HG03097 (cell line): ENCODE measurements around the gene CREBRF.
A peak's percentile ranks its signal among the peaks of the same experiment; 100 is the strongest.
"Not testable (repeated sequence)": the region's sequence is repeated elsewhere in the genome, so short reads cannot be mapped to it uniquely, and the experiment has no call there.

Experiments
- ATAC-seq: cut with Tn5 transposase; IDR thresholded peaks from one replicate; pipeline ENCODE4 v1.9.1; 2021; ENCODE audit not compliant: unreplicated experiment, low FRiP score

The CREBRF gene

DNA sequence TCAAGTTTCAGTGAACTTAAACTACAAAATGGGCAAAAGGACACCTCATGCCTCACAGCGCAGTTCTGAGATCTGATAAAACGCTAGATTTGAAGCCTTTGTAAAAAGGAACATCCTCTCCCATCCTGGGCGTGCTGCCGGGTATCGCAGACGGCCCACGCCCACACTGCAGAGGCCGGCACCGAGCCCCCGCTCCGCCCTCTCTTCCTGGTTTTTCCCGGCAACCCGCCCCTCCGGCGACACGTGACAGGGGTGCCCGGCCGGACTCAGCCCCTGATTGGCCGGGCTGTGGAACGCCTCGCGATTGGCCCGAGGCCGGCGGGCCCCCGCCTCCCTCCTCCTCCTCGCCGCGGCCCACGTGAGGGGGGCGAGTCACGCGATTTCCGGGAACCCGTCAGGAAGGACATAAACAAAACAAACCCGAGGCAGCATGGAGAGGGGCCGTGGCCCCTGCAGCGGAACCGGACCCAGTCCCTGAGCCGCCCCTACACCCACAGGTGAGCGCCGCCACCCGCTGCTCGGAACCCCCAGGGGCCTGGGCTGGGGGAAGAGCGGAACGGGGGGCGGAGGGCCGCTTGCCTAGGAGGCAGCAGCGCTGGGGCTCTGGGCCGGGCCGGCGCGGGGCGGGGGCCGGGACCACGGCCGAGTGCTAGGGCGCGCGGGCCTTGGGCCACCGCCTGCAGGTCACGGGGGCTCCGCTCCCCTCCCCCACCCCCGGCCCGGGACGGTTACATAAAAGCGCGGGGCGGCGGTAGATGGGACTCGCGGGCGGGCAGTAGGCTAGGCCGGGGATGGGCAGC is at the start of gene CREBRF:
Gene CREBRF (plus strand): TSS at position 370 of the 800 bp plus-strand sequence. CDS start 24,424 bp downstream, outside the sequence.
- ATAC-seq, result peak; percentile 82

DNA sequence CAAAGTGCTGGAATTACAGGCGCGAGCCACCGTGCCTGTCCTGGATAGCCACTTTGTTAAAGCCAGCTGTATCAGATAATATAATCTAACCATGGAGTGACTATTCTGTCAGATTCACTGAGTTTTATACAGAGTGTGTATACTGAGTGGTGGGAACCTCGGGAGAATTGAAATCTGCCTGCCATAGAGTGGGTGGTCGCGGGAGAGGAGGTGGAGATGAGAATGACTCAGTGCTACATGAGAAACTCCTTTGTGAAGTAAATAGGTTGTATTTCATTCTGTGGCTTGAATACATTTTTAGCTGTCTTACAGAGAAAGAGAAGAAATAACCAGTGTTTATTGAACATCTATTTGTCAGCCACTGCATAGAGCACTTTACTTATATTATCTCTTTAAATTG is 46.1 kb upstream of the CREBRF start:
- no peak for ATAC-seq

DNA sequence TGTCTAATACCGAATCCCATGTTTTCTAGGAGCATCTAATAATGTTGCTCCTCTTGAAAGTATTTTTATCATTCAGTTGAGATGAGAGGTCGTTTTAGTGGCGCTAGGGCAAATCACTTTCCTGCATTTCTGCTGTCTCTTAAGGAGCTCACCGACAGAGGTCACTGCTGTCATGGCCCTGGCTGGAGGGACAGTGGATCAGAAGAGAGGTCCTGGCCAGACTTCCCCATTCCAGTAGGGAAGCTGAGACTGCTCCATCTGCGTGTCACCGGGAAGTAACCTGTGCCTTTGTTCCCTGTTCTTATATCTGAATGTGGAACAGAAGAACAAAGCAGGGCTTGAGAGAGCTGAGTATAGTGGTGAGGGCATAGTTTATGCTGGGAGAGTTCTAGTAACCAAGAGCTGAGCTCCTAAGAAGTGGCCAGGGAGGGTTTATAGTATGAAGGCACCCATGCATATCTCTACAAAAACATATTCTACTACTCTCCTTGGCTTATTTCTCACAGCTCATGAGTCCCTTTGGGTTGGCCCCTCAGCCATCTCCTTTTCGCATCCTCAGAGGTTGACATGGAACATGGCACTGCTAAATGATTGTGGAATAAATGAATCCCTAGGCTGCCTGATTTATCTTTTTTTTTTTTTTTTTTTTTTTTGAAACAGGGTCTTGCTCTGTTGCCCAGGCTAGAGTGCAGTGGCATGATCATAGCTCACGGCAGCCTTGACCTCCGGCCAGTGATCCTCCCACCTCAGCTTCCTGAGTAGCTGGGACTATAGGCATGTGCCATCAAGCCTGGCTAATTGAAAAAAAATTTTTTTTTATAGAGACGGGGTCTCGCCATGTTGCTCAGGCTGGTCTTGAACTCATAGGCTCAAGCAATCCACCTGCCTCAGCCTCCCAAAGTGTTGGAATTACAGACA is 45.3 kb upstream of the CREBRF start:
- no peak for ATAC-seq

DNA sequence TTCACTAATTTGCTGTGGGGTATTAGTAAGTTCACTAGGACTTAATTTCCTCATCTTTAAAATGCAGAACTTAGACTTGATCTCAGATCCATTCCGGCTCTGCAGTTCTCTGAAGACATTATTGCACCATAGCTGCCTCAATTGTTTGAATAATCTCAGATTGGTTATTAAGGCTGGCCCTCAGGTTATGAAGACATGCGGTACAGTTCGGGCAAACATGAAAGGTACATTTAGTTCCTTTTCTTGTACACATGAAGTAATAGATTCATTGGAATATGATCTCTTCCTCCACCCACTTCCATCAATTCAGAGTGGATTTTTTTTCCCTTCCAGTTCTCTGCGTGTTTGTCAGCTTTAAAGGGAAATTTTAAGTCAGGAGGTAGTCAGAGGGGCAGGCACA is 44.6 kb upstream of the CREBRF start:
- ATAC-seq, result no peak

DNA sequence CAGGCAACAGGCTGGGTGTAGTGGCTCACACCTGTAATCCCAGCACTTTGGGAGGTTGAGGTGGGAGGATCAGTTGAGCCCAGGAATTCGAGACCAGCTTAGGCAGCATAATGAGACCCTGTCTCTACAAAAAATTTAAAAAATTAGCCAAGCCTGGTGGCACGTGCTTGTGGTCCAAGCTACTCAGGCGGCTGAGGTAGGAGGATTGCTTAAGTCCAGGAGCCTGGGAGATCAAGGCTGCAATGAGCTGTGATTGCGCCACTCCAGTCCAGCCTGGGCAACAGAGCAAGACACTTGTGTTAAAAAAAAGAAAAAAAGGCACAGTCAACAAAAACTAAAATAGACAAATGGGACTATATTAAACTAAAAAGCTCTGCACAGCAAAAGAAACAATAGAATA is 43.3 kb upstream of the CREBRF start:
- ATAC-seq, result no peak

- no peak for ATAC-seq
Observed at GRCh38 chr5:173014671-173015070, 41.5 kb upstream of the CREBRF start.

GRCh38 chr5:173015192-173015591 is 41.0 kb upstream of the CREBRF start:
- no peak for ATAC-seq

- no peak for ATAC-seq
Observed at GRCh38 chr5:173015598-173016455, 40.3 kb upstream of the CREBRF start.

DNA sequence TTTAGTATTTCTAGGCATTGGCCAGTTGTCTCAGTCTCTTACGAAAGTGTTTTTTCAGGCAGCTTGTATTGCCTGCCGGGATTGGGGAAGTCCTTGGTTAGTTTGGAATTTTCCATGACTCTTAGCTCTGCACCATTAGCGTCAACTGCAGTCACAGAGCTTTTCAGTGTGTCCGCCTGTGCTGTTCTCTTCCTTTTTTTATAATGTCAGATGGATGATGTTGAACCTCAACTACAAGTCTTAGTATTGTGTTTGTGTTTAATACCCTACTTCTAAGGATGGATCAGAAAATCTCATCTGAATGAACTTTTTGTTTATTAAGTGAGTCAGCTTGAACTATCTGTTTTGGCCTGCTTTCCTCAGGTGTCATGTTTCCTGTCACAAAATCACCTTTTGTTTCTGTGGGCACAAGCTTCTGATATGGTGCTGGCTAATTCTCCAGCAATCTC is 39.5 kb upstream of the CREBRF start:
- ATAC-seq, result no peak

DNA sequence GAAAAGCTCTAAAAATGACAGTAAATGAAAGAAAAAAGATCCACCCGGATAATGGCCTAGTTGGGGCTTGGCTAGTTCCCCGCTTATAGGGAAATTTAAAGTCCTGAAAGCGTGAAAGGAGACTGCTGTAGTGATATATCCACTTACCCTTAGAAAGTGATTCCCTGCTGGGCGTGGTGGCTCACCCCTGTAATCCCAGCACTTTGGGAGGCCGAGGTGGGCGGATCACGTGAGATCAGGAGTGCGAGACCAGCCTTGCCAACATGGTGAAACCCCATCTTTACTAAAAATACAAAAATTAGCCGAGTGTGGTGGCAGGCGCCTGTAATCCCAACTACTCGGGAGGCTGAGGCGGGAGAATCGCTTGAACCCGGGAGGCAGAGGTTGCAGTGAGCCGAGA is 39.1 kb upstream of the CREBRF start:
- not testable (repeated sequence) for ATAC-seq

DNA sequence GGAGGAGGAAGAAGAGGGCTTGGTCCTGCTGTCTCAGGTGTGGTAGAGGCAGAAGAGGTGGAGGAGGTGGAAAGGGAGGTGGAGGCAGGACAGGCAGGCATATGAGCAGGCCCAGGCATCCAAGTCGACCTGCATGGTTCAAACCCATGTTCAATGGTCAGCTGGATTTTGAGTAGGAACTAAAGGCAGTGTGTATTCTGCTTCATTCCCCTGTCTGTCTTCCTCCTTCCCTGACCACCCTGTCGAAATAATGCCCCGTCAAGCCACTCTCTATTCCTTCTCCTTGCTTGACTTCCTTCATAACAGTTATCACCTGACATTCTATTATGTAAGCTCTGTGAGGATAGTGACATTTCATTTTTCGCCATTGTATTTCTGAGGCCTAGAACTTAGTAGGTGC is 37.8 kb upstream of the CREBRF start:
- ATAC-seq, result no peak

DNA sequence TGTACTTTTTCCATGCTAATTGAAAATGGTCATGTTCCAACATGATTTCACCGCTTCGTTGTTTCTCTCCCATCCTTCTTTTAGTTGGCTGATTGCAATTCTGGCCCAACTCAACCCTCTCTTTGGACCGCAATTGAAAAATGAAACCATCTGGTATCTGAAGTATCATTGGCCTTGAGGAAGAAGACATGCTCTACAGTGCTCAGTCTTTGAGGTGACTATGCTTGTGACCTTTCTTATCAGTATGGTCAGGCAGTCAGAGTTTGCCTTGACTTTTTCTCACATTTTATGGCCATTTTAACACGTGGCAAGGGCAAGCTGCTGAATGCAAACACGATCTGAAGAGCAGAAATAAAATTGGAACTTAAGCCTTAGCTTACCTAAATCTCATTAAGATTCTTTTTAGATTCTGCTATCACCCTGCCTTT is 36.0 kb upstream of the CREBRF start:
- ATAC-seq, result no peak

GRCh38 chr5:173020643-173021042 is 35.5 kb upstream of the CREBRF start:
- no peak for ATAC-seq

- ATAC-seq, result no peak
Observed at GRCh38 chr5:173025651-173026050, 30.5 kb upstream of the CREBRF start.

DNA sequence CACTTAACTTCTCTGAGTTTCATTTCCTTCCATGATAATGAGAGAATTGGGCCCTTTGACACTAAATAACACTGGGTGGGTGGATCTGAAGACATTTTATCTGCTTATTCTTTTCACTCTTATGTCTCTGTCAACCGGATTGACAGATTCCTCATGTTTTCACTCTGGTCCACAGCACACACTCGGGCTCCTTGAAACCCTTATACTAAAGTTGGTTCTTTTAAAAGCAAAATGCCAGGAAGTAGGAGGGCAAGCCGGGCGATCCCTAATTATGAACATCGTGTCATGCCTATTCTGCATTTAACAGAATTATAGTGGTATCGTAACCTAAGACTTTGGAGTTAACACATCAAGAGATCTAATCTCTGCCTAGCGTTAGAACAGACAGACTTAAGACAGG is 28.2 kb upstream of the CREBRF start:
- no peak for ATAC-seq

DNA sequence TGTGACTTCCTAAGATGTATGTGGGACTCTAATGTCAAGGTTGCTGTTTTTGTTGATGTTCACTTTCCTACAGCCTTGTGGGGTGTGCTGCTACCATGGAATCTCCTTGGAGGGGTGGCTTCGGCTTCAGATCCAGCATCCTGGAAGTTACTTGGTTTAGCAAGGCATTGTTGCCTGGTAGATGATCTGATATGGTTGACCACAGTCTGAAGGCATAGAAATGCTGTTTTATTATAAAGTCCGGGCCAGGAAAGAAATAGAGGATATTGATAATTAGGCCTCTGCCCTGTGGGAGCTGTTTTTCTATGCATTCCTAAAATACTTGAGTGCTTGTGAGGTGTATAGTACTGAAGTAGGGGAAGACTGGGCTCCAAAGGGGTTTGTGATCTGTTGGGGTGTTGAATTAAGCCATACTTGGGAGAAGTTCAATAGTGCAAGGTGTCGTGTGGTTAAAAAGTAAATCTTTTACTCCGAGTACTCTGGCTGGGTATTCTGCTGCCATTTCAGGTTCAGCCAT is 27.3 kb upstream of the CREBRF start:
- no peak for ATAC-seq

GRCh38 chr5:173029499-173029921 is 26.6 kb upstream of the CREBRF start:
- no peak for ATAC-seq

DNA sequence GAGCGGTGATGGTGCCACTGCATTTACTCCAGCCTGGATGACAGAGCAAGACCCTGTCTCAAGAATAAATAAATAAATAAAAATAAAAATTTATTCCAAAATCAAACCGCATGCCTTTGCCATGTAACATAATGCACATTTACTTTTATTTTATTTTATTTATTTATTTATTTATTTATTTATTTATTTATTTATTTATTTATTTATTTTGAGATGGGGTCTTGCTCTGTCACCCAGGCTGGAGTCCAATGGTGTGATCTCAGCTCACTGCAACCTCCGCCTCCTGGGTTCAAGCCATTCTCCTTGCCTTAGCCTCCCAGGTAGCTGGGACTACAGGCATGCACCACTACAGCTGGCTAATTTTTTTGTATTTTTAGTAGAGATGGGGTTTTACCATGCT is 24.1 kb upstream of the CREBRF start:
- not testable (repeated sequence) for ATAC-seq

- ATAC-seq, result no peak
Observed at GRCh38 chr5:173032730-173033129, 23.4 kb upstream of the CREBRF start.

DNA sequence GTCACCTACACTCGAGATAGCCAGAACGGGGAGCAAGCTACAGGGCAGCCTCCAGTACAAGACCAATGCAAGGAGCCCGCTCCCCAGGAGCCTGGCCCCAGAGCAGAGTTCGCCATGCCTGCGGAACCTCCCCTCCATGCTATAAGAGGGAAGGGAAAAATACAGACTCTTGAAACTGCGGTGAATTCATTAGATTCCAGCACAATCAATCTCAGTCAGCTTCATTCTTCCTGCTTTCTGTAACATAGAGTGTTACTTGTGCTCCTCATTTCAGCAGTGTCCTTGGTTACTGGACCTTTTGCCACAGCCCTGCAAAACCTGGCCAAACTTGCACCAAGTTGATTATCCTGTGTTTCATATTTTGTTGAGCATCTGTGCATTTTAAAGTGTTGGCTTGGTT is 22.2 kb upstream of the CREBRF start:
- no peak for ATAC-seq
